ENCODE results near the gene KRTAP5-10.
"Not testable (repeated sequence)": the region's sequence is repeated elsewhere in the genome, so short reads cannot be mapped to it uniquely, and the experiment has no call there.

Gene KRTAP5-10

GRCh38 chr11:71565263-71565662 lies at the start of gene KRTAP5-10:
KRTAP5-10 (plus strand) TSS chr11:71565563; CDS start chr11:71565588, 25 bp downstream.
- FAIRE-seq (no peak), DNase-seq (ENCODE audit: insufficient read length, low spot score) (no peak)

- no peak for DNase-seq (ENCODE audit: insufficient read length, low spot score)
Measured at GRCh38 chr11:71518506-71519471, 46.6 kb upstream of the KRTAP5-10 start.

GRCh38 chr11:71519546-71519945 lies 45.8 kb upstream of the KRTAP5-10 start:
- DNase-seq (ENCODE audit: insufficient read length, low spot score) (no peak), FAIRE-seq (no peak)

More at GRCh38 chr11:71518506-71519471, 46.6 kb upstream of the KRTAP5-10 start:
- FAIRE-seq = no peak

GRCh38 chr11:71525188-71525937 lies 40.0 kb upstream of the KRTAP5-10 start:
- FAIRE-seq (no peak), DNase-seq (ENCODE audit: insufficient read length, low spot score) (no peak)

GRCh38 chr11:71525938-71526495 lies 39.3 kb upstream of the KRTAP5-10 start:
- no peak for DNase-seq (ENCODE audit: insufficient read length, low spot score)
- FAIRE-seq = no peak

- FAIRE-seq; DNase-seq (ENCODE audit: insufficient read length, low spot score): not testable (repeated sequence)
Measured at GRCh38 chr11:71526796-71527575, 38.4 kb upstream of the KRTAP5-10 start, which contains the start of gene KRTAP5-7. KRTAP5-7 (plus strand) TSS chr11:71527267; CDS start chr11:71527301, 34 bp downstream.

GRCh38 chr11:71527576-71528210 lies 37.7 kb upstream of the KRTAP5-10 start:
- DNase-seq (ENCODE audit: insufficient read length, low spot score) (no peak), FAIRE-seq (no peak)

- DNase-seq (ENCODE audit: insufficient read length, low spot score) = no peak
- FAIRE-seq = no peak
Measured at GRCh38 chr11:71530602-71531001, 34.8 kb upstream of the KRTAP5-10 start.

GRCh38 chr11:71532036-71532610 lies 33.2 kb upstream of the KRTAP5-10 start:
- FAIRE-seq (no peak), DNase-seq (ENCODE audit: insufficient read length, low spot score) (no peak)

GRCh38 chr11:71534711-71535608 lies 30.4 kb upstream of the KRTAP5-10 start:
- not testable (repeated sequence) for DNase-seq (ENCODE audit: insufficient read length, low spot score); FAIRE-seq

- DNase-seq (ENCODE audit: insufficient read length, low spot score) = no peak
- FAIRE-seq = no peak
Measured at GRCh38 chr11:71535825-71536224, 29.5 kb upstream of the KRTAP5-10 start.

GRCh38 chr11:71537537-71537936 lies 27.8 kb upstream of the KRTAP5-10 start:
- no peak for DNase-seq (ENCODE audit: insufficient read length, low spot score)
- no peak for FAIRE-seq

- FAIRE-seq; DNase-seq (ENCODE audit: insufficient read length, low spot score): not testable (repeated sequence)
Measured at GRCh38 chr11:71537977-71538665, 27.2 kb upstream of the KRTAP5-10 start, which contains the start of gene KRTAP5-8. KRTAP5-8 (plus strand) TSS chr11:71538025; CDS start chr11:71538056, 31 bp downstream.

GRCh38 chr11:71538666-71538990 lies 26.7 kb upstream of the KRTAP5-10 start:
- no peak for DNase-seq (ENCODE audit: insufficient read length, low spot score)

GRCh38 chr11:71539017-71539416 lies 26.3 kb upstream of the KRTAP5-10 start:
- DNase-seq (ENCODE audit: insufficient read length, low spot score) (no peak), FAIRE-seq (no peak)

More at GRCh38 chr11:71538666-71538990, 26.7 kb upstream of the KRTAP5-10 start:
- no peak for FAIRE-seq

- DNase-seq (ENCODE audit: insufficient read length, low spot score); FAIRE-seq: not testable (repeated sequence)
Measured at GRCh38 chr11:71539971-71540370, 25.4 kb upstream of the KRTAP5-10 start.

GRCh38 chr11:71540521-71541304 lies 24.6 kb upstream of the KRTAP5-10 start:
- FAIRE-seq = peak; percentile 68

More at GRCh38 chr11:71540521-71541304, 24.6 kb upstream of the KRTAP5-10 start:
- not testable (repeated sequence) for DNase-seq (ENCODE audit: insufficient read length, low spot score)
